Inflammatory macrophage treated with lipopolysaccharide for 1 hour (primary cell): Measurements from ENCODE around the gene OXCT1.
A peak's percentile ranks its signal among the peaks of the same experiment; 100 is the strongest.
"Not testable (repeated sequence)": the region's sequence is repeated elsewhere in the genome, so short reads cannot be mapped to it uniquely, and the experiment has no call there.

Experiments used
- DNase-seq, 2 donors: peaks; one replicate each; pipeline ENCODE4 v3.0.0-alpha.2; 2020 to 2022

Gene OXCT1

DNA sequence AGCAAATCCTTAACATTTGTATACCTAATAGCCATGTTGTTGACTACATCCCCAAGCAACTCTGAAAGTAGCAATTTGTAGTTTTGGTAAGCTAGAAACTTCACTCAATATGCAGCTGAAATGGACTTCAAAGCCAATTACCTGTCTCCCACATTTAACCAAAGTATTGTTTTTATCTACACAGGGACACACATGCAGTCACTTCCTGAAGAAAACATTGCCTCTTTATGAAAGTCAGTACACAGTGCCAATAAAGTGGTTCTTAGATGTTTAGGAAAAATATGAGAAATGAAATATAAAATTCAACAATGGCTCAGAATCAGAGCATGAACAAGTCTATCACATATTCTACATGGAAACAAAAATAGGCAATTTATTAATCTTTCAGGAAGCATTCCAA lies 49.2 kb downstream of the OXCT1 start:
- no peak for DNase-seq

DNA sequence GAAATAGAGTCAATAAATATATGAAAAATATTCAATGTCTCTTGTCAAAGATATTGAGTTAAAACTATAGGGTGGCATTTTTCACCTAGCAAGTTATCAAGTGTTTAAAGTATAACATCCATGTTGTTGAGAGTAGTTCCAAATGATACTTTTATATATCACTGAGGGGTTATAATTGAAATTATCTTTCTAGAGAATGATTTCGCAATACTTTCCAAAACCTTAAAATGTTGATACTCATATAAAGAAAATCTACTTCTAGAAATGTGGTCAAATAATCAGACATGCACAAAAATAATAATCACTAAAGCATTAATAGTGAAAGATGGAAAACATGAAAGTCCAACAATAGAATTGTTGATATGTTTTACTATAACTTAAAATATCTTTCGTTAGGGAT lies 50.1 kb downstream of the OXCT1 start:
- DNase-seq: no peak

DNA sequence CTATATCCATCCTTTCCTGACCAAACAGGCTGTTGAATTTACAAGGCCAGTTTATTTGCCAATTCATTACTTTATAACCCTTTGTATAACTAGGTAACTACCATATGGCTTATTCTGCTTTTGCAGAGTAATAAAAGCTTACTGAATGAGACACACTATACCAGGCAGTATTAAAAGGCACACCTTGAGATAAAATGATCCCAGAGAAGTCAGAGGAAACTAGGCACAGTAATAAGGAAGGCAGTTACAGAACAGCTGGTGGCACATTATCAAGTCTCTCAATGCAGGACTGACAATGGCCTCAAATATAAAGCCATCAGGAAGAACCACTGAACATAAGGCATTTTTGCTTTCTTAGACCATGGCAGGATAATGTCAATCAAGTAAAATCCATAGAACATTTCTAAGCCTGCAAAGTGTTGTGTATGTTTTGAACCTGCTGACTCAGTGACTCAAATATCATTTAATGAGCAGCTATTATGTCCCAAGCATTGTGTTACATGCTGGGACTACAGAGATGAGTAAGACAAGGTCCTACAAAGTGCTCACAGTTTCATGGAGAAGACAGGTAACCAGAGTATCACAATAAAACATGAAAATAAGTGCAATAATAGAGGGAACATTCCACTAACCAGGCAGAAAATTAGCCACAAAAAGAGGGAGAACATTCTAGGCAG lies 52.5 kb downstream of the OXCT1 start:
- DNase-seq: no peak

DNA sequence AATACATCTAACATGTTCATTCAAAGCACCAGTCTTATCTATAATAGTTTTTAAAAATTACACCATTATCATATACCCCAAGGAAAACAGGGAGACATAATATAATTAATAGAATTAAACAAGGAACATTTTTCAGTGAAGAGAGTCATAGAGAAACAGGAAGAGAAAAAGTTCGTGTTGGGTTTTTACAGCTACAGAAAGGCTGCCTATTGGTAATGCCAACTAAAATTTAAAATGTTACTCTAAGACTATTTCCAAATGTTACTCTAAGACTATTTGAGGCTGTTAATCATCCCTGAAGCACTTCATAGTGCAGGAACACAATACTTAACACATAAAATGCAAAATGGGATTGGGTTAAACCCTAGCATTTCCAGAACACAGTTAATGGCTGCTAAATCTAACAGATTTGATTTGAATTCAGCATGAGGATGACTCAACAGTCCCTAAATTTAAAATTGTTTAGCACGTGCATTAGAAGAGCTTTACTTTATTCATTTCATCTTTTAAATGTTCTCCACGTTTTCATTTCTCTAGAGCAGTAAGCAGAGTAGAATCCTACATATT lies 54.5 kb downstream of the OXCT1 start:
- no peak for DNase-seq

DNA sequence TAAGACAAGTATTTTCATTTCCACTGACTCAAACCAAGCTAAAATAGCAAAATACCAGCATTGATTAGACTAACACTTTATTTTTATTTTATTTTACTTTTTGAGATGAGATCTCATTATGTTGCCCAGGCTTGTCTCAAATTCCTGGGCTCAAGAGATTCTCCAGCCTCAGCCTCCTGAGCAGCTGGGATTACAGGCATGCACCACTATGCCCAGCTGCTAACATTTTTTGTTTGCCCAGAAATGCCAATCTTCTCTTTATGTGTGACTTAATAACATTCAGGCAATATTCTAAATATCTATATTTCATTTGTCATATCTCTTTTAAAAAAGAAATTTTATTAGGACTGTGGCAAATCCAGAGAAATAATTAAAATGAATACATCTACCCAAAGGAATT lies 55.0 kb downstream of the OXCT1 start:
- no peak for DNase-seq

DNA sequence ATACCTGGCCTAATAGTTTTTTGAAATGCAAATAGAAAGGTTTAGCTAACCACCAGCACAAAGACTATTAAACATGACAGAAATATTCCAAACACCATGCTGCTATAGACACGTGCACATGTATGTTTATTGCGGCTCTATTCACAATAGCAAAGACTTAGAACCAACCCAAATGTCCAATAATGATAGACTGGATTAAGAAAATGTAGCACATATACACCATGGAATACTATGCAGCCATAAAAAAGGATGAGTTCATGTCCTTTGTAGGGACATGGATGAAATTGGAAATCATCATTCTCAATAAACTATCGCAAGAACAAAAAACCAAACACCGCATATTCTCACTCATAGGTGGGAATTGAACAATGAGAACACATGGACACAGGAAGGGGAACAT lies 55.9 kb downstream of the OXCT1 start:
- not testable (repeated sequence) for DNase-seq

DNA sequence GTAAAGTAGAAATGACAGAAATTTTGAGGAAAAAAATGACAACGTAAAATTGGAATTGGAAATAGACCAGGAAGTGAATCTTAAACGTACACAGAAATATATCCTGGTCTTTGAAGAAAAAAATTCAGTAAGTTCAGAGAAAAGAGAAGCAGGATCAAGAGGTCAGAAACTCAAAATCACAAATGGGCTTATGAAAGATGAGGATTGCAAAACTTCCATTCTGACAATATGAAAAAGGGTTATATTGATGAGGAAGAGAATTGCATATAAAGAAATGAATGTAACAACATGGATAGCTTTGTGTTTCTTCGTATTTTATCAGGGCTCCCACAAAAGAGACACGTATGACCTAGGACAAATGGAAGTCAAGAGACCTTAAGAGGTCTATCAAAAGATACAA lies 58.1 kb downstream of the OXCT1 start:
- DNase-seq: peak; percentile 2 to 53

DNA sequence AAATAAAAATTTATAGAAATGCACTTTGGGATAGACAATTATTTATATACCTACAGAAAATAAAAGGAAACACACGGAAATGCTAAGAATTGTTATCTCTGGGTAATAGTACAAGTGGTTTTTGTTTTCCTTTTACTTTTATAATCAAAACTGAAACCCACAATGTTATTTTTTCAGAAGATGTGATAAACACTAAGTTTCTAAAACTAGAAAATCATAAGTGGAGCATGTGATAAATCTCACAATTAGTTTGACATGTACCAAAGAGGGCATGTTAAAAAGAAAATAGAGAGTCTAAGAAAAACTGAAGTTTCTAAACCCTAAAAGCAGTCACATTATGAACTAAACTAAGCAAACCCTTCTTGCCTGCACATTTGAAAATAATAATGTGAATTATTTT lies 61.1 kb downstream of the OXCT1 start:
- DNase-seq: no peak

DNA sequence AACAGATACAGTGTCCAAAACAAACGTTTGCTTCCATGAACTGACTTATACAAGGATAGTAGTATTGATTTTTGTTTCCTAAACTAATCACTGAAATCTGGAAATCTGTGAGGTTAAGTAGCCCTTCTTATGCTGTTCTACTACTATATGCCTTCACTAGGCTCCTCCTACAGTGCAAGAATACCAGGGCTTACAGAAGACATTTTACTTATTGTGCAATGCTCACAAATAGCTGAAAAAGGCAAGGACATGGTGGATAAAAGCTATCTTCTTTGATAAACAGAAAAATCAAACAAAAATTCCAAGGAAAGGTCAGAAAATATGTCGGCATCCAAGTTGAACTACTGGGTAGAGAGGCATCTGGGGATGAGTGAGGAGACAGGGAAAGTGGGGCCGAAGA lies 61.9 kb downstream of the OXCT1 start:
- no peak for DNase-seq

DNA sequence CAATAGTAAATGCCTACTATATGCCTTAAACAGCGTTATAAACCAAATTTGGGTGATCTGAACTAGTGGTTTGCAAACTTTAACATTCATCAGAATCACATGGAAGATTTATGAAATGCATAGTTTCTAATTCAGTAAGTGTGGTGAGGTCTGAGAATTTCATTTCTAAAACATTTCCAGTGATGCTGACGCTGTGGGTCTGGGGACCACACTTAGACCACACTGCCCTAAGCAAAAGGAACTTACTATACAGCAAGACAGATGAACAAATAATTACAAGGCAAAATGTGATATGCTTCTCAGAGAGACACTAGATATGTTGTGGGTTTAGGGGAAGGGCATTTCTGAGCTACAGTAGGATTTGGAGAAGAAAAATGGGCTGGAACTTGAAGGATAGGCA lies 72.6 kb downstream of the OXCT1 start:
- no peak for DNase-seq

DNA sequence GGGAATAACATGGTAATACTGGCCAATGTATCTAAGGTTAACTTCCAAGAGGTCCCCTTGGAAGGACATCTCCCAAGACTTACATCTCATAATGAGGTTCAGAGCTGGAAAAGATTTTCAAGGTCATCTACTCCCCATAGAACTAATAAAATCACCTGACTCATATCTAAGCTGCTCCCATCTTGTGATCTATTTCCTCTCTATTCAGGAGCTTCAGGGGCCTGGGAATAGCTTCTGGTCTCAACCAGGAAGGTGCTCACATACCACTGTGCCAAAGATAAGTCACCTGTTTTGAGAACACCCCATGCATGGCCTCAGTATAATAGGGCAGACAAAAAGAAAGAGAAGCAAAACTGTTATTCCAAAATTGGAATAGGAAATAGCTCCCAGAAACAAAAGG lies 74.2 kb downstream of the OXCT1 start:
- no peak for DNase-seq

DNA sequence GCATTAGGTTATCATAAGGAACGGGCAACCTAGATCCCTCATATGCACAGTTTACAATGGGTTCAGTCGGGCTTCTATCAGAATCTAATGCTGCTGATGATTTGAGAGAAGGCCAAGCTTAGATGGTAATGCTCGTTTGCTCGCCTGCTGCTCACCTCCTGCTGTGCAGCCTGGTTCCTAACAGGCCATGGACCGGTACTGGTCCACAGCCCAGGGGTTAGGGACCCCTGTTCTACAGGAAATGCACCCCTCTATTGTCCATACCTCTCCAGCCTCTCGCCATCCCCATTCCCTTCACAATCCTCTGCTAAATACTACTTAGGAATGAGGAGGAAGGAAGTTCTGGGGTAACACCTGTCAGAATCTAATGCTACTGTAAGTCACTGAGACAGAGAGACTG lies 75.1 kb downstream of the OXCT1 start:
- DNase-seq: no peak

DNA sequence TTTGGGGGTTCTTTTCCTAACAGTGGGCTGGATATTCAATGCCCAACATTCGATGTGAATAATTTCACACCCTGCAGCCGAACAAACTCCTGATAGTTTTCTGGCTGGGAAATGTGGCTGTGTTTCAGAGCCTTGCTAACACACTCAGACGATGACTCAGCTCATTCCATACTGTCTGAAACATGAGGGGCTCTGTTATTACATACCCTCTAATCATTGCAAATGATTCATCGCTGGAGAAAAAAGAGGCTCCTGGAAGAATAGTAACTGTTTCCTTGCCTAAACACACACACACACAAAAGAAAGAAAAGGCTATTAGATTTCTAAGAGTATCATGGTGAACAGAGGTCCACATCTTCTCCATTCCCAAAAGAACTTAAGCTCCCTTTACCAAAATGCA lies 75.8 kb downstream of the OXCT1 start:
- no peak for DNase-seq

DNA sequence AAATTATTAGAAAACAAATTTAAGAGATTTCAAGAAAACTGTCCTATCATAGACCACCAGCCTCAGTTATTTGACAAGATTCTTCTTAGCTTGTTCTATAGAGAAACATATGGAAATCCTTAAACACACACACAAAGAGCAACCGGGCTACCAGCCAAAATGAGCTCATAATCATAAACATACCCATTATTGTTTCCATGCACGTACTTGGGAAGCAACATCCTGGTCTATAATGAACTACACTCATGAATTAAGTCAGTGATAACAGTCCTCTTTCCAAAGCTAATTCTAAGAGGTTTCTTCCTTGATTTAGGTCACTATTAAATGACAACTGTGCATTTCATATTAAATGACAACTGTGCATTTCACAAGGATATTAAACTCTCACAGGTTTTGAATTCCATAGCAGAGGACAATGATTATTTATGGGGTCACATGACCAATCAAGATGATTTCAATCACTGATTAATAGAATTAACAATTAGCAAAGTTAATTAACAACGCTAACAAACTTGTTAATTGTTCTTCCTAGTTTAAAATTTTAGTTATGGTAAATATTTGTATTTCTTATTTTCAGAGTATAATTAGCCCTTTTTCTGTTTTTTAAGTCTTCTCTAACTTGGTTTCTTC lies 77.0 kb downstream of the OXCT1 start:
- no peak for DNase-seq

DNA sequence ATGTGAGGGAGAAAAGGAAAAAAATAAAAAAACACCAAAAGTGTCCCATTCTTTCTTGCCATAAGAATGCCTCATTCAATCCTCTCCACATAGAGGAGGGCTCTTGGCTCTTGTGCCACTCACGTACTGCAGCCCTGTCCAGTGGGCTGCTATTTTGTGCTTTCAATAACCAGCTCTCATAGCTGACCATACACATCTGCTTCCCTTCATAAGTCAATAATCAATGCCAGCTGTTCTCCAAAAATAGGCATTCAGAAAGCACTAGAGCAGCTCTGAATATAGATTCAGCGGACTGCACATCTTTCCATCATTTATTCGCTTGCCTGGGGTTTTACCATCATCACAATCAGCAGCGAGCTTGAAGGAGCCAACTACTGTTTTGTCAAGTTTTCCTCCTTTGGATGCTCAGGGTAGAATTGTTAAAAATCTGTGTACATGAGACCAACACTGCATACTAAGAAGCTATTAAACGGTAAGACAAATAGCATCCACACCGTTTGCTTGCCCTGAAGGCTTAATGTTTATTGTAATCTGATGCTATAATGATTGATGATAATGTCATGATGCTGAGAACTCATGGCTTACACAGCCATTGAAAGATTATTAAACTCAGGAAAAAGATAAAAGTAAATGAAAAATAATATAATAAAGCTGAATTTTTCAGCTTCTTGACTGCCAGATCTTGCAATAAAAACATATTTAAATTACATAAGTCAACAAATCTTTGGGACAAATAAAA lies 80.0 kb downstream of the OXCT1 start:
- DNase-seq: no peak

DNA sequence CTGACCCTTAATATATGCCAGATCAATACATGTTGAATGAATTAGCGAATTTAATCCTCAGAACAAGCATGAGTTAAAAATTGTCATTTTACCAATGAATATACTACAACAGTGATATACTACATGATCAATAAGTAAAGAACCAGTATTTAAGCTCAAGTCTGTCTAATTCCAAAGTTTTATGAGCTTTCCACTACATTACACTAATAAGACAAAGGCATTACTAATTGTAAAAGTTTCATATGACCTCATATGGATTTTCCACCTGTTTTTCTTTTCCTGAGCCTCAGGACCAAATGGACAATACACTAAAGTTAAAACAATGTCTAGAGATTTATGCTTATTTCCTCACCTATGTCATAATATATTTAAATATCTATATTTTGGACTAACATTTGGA lies 80.8 kb downstream of the OXCT1 start:
- no peak for DNase-seq

DNA sequence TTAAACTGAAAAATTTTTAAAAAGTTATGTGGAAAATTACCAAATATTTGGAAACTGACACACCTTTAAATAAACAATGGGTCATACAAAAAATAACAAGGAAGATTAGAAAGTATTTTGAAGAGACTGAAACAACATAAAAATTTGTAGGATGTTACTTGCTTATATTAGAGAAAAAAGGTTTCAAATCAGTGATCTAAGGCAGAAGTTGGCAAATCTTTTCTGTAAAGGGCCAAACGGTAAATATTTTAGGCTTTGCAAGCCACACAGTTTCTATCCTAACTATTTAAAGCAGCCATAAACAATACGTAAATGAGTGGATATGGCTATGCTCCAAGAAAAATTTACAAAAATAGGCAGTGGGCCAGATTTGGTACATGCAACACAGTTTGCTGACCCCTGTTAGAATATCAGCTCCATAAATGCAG lies 81.3 kb downstream of the OXCT1 start:
- DNase-seq: no peak

DNA sequence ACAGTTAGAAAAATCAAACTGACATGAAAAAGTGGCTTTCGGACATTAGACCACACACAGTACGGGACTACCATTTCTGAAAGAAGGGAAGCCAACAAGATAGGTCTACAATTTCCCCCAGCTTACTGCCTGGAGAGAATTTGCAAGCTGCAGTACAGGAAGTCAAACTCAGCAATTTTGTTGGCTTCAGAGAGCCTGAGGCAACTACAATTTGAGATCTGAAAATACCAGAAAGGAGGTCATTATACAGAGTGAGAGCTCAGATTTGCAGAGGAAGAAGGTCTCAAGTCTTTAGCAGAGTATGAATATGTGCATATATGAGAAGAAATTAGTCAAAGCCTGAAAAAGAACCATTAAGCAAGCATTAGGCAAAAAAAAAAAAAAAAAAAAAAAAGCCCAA lies 83.0 kb downstream of the OXCT1 start:
- DNase-seq: no peak

DNA sequence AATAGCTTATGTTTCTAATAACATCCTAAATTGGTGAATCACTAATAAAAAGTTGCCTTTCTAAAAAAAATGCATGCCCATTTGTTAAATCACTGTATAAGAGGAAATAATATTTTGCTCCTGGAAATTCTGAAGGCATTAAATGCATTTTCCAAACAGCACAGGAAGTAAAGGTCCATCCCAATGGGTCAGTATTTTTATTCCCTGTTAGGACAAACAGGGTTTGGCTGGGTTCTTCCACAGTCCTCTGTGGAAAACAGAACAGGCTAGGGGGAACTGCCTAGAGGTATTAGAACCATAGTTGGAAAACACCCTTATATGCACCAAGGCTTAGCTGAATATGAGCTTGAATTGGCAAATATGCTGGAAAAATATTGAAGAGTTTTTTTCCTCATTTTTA lies 85.2 kb downstream of the OXCT1 start:
- no peak for DNase-seq

DNA sequence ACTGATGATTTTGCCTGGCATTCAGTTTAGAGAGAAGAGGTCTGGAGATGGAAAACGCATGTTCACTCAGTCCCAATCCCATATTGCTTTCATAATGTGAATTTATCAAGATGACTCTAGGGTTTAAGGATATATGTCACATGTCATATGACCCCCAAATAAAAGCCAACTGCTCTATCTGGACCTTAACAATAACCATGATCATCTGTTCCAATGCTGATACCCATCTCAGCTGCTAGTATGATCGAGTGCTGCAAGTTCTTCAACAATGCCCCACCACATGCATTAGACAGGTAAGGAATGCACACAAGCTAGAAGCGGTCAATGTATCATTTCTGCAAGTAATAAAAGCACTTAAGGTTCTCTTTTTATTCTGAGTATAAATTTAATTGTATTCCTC lies 91.8 kb downstream of the OXCT1 start:
- DNase-seq: no peak

DNA sequence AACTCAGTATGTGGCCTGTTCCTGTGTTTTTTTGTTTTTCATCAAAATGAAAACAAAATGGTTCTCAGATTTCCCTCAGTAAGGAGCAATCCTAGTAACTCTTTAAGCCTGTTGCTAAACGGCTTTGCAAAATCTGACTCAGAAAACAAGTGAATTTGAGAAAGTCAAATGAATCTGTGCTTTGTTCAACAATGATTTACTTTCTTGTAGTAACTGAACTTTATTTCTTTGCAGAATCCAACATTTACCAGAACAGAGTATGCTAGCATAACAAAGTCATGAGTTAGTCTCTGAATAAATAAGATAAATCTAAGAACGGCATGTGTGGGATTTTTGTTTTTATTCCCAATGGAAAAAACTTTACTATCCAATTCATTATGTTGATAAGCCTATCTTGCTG lies 93.8 kb downstream of the OXCT1 start:
- no peak for DNase-seq

DNA sequence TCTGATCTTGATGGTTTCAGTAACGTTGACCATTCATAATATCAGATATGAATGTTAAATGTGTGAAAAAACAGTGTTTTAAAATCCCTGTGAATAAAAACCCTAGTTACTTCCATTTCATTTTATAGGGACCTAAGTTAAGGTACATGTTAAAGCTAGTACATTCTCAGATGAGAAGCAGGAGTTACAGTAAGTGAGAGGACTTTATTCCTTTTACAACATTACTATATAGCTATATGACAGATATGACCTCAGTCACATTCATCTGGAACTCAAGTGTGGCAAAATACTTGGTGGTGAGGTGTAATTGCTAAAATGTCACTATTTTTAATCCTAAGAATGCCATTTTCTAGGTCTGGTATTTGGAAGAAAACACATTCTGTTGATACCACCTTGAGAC lies 96.4 kb downstream of the OXCT1 start:
- DNase-seq: no peak

DNA sequence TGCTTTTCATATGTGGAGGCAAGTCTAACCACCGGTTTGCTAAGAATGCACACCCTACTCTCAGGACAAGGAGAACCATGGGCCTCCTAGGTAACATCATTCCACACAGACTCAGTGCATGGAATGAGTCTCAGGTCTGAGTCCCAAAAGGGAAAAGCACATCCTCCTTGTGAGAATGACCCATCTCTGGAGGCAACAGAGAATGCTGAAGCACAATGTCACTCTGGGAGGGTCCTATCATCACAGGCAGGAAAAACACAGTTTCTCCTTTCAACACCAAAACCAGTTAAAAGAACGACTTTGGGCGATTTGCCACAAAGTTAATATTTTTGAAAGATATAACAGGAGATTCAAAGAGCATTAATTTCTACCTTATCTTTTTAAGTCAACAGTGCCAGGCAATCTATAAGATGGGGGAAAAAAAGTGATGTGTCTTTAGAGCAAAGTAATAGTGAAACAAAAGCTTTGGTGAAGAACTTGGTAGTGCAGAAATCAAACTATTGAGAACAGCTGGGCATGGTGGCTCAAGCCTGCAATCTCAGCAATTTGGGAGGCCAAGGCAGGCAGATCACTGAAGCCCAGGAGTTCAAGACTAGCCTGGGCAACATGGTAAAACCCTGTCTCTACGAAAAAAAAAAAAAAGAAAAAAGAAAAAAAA lies 97.3 kb downstream of the OXCT1 start:
- no peak for DNase-seq

DNA sequence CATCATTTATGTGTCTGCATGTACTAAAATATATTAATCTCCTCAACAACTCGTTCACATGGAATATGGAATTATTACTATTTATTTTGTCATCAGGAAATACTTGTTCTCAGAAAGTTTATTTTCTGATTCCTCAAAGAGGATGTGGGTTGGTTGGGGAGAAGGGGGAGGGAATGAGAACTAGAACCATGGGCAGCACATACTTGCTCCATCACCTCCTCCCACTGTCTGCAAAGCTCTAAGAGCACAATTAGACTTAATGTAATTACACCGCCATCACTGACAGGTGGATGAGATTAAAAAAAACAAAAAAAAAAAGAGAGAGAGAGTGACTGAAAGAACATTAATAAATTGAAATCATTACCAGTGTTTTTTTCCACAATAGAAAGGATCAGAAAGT lies 98.2 kb downstream of the OXCT1 start:
- peak in 1 of 2 donors; percentile 14 for DNase-seq
